GM19328 (cell line): ENCODE results near the gene ZNF775.

Experiments
- ATAC-seq: cut with Tn5 transposase; IDR thresholded peaks from one replicate; pipeline ENCODE4 v1.9.1; 2021; ENCODE audit warnings: mild to moderate bottlenecking, moderate library complexity; ENCODE audit not compliant: unreplicated experiment

ZNF775 gene

GRCh38 chr7:150400008-150400787 lies 21.1 kb downstream of the ZNF775 start:
- ATAC-seq: no peak

GRCh38 chr7:150400788-150401423 lies 21.8 kb downstream of the ZNF775 start:
- no peak for ATAC-seq

GRCh38 chr7:150401424-150401790 lies 22.3 kb downstream of the ZNF775 start:
- no peak for ATAC-seq

GRCh38 chr7:150401861-150402631 lies 22.9 kb downstream of the ZNF775 start:
- ATAC-seq: no peak

GRCh38 chr7:150402671-150403321 lies 23.7 kb downstream of the ZNF775 start:
- no peak for ATAC-seq

GRCh38 chr7:150403376-150404171 lies 24.4 kb downstream of the ZNF775 start:
- ATAC-seq: no peak

- ATAC-seq: no peak
Measured at GRCh38 chr7:150404172-150404804, 25.2 kb downstream of the ZNF775 start.

GRCh38 chr7:150404805-150405583 lies 25.9 kb downstream of the ZNF775 start:
- peak; percentile 52 for ATAC-seq

GRCh38 chr7:150405584-150406311 lies 26.6 kb downstream of the ZNF775 start:
- no peak for ATAC-seq

- no peak for ATAC-seq
Measured at GRCh38 chr7:150406312-150406566, 27.1 kb downstream of the ZNF775 start.

- peak; percentile 36 for ATAC-seq
Measured at GRCh38 chr7:150406567-150407421, 27.7 kb downstream of the ZNF775 start.

GRCh38 chr7:150407588-150408392 lies 28.7 kb downstream of the ZNF775 start:
- ATAC-seq: no peak

- no peak for ATAC-seq
Measured at GRCh38 chr7:150408393-150409299, 29.5 kb downstream of the ZNF775 start.

- ATAC-seq: no peak
Measured at GRCh38 chr7:150409300-150410030, 30.3 kb downstream of the ZNF775 start.

GRCh38 chr7:150410131-150410530 lies 31.0 kb downstream of the ZNF775 start:
- no peak for ATAC-seq
